Astrocyte (in vitro differentiated cells and primary cell): ENCODE results near the gene PAFAH1B2.
"Not testable (repeated sequence)": the region's sequence is repeated elsewhere in the genome, so short reads cannot be mapped to it uniquely, and the experiment has no call there.

Experiments
- EZH2 ChIP-seq: IDR thresholded peaks from 2 replicates; pipeline ENCODE4 v1.6.1; 2012; ENCODE audit warnings: mild to moderate bottlenecking, low read length, inconsistent platforms; ENCODE audit not compliant: insufficient read depth
- TF ChIP-seq, protein P1 (sequence below): IDR thresholded peaks from 2 replicates; pipeline ENCODE4 v1.5.1; 2011; ENCODE audit warnings: low read depth, mild to moderate bottlenecking, inconsistent platforms, low read length, moderate library complexity; ENCODE audit not compliant: insufficient read depth

GRCh38 chr11:117206859-117207258 lies 62.8 kb downstream of the PAFAH1B2 start:
- TF ChIP-seq, protein P1, sequence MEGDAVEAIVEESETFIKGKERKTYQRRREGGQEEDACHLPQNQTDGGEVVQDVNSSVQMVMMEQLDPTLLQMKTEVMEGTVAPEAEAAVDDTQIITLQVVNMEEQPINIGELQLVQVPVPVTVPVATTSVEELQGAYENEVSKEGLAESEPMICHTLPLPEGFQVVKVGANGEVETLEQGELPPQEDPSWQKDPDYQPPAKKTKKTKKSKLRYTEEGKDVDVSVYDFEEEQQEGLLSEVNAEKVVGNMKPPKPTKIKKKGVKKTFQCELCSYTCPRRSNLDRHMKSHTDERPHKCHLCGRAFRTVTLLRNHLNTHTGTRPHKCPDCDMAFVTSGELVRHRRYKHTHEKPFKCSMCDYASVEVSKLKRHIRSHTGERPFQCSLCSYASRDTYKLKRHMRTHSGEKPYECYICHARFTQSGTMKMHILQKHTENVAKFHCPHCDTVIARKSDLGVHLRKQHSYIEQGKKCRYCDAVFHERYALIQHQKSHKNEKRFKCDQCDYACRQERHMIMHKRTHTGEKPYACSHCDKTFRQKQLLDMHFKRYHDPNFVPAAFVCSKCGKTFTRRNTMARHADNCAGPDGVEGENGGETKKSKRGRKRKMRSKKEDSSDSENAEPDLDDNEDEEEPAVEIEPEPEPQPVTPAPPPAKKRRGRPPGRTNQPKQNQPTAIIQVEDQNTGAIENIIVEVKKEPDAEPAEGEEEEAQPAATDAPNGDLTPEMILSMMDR: not testable (repeated sequence)
- not testable (repeated sequence) for TF ChIP-seq EZH2
